H1 (cell line): ENCODE measurements around the gene RNF166.

ENCODE experiments used
- ATF2 ChIP-seq: IDR thresholded peaks from 2 replicates; pipeline ENCODE4 v1.6.1; 2012; ENCODE audit warnings: low read length, inconsistent platforms
- CTCF ChIP-seq, 3 experiments: IDR thresholded peaks; 1 replicate in 2 of 3; 2 replicates in 1 of 3; pipeline versions ENCODE4 v1.5.1 to v1.6.1; 2011; ENCODE audit warnings: low read length in 3 of 3, mild to moderate bottlenecking in 3 of 3, inconsistent platforms in 2 of 3, low read depth in 1 of 3, moderate library complexity in 1 of 3; ENCODE audit not compliant: insufficient read depth in 1 of 3; ENCODE audit errors: control extremely low read depth in 1 of 3
- GABPA ChIP-seq: IDR thresholded peaks from 2 replicates; pipeline ENCODE4 v1.6.1; 2011; ENCODE audit warnings: mild to moderate bottlenecking, low read length, moderate library complexity, borderline replicate concordance; ENCODE audit not compliant: insufficient read depth
- MAFK ChIP-seq: IDR thresholded peaks from 2 replicates; pipeline ENCODE4 v1.6.1; 2012; ENCODE audit warnings: low read depth, mild to moderate bottlenecking, improper control_type of control experiment, low read length

GRCh38 chr16:88724855-88725555 lies 18.8 kb upstream of the RNF166 start:
- TF ChIP-seq MAFK = no peak
- TF ChIP-seq CTCF (IDR thresholded peaks at IDR 0.05; ENCODE audit: control extremely low read depth in 1 of 3, insufficient read depth in 1 of 3, low read depth in 1 of 3, low read length in 3 of 3) = no peak
- no peak for TF ChIP-seq ATF2
- TF ChIP-seq GABPA = no peak
